Measurements from ENCODE around the gene NEAT1. TPM values are rescaled to one million over a fixed set of nuclear protein-coding genes. Genes with fewer than 3 reads are reported as not detected.

Gene NEAT1
- total and polyA plus RNA-seq, 9 of the 15 experiments (the other 6 are each of a cell fraction or from before 2014, with no cell fraction given) = 20.1 to 389 (median 62.8) TPM

DNA sequence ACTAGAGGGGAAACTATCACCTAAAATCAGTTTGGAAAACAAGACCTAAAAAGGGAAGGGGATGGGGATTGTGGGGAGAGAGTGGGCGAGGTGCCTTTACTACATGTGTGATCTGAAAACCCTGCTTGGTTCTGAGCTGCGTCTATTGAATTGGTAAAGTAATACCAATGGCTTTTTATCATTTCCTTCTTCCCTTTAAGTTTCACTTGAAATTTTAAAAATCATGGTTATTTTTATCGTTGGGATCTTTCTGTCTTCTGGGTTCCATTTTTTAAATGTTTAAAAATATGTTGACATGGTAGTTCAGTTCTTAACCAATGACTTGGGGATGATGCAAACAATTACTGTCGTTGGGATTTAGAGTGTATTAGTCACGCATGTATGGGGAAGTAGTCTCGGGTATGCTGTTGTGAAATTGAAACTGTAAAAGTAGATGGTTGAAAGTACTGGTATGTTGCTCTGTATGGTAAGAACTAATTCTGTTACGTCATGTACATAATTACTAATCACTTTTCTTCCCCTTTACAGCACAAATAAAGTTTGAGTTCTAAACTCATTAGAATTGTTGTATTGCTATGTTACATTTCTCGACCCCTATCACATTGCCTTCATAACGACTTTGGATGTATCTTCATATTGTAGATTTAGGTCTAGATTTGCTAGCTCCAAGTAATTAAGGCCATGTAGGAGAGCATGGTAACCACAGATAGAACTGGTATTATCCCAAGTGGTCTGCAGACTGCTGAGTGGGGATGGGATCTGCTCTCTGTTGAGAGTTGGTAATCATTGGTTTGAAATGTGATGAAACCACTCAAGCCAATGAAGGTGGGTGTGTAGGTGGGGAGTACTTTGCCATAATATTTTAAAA, 3.6 kb downstream of the NEAT1 start (continued):
- TF ChIP-seq, protein P1, sequence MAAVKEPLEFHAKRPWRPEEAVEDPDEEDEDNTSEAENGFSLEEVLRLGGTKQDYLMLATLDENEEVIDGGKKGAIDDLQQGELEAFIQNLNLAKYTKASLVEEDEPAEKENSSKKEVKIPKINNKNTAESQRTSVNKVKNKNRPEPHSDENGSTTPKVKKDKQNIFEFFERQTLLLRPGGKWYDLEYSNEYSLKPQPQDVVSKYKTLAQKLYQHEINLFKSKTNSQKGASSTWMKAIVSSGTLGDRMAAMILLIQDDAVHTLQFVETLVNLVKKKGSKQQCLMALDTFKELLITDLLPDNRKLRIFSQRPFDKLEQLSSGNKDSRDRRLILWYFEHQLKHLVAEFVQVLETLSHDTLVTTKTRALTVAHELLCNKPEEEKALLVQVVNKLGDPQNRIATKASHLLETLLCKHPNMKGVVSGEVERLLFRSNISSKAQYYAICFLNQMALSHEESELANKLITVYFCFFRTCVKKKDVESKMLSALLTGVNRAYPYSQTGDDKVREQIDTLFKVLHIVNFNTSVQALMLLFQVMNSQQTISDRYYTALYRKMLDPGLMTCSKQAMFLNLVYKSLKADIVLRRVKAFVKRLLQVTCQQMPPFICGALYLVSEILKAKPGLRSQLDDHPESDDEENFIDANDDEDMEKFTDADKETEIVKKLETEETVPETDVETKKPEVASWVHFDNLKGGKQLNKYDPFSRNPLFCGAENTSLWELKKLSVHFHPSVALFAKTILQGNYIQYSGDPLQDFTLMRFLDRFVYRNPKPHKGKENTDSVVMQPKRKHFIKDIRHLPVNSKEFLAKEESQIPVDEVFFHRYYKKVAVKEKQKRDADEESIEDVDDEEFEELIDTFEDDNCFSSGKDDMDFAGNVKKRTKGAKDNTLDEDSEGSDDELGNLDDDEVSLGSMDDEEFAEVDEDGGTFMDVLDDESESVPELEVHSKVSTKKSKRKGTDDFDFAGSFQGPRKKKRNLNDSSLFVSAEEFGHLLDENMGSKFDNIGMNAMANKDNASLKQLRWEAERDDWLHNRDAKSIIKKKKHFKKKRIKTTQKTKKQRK (IDR thresholded peaks at IDR 0.05; ENCODE audit: borderline replicate concordance, low read depth, low read length) = no peak; the same call in 1 of the 2 replicates
- TF ChIP-seq NFYB (IDR thresholded peaks at IDR 0.05; ENCODE audit: extremely low read depth, insufficient read length) (no peak), SMARCE1 (IDR thresholded peaks at IDR 0.05) (peak; percentile 43), MTF1 (CRISPR knock-in tag; IDR thresholded peaks at IDR 0.05; ENCODE audit: borderline replicate concordance) (no peak), ETV6 (IDR thresholded peaks at IDR 0.05; ENCODE audit: borderline replicate concordance in 1 of 2, low read depth in 2 of 2, low read length in 1 of 2) (no peak; a peak in 1 of 4 replicates), ETV6 (CRISPR knock-in tag; IDR thresholded peaks at IDR 0.05; ENCODE audit: borderline replicate concordance) (no peak), ZNF316 (IDR thresholded peaks at IDR 0.05) (peak; percentile 14; the same call in 1 of the 2 replicates), ZKSCAN1 (IDR thresholded peaks at IDR 0.05; ENCODE audit: low read depth, low read length) (0 out of 2 replicates have a peak, but pooled peaks have one; percentile 41), ZC3H8 (IDR thresholded peaks at IDR 0.05) (no peak)
- TF ChIP-seq, protein P2, sequence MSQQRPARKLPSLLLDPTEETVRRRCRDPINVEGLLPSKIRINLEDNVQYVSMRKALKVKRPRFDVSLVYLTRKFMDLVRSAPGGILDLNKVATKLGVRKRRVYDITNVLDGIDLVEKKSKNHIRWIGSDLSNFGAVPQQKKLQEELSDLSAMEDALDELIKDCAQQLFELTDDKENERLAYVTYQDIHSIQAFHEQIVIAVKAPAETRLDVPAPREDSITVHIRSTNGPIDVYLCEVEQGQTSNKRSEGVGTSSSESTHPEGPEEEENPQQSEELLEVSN (IDR thresholded peaks at IDR 0.05; ENCODE audit: borderline replicate concordance in 1 of 2, extremely low read depth in 1 of 2, insufficient read depth in 1 of 2, insufficient read length in 1 of 2, low read depth in 1 of 2, low read length in 1 of 2, poor library complexity in 1 of 2, severe bottlenecking in 1 of 2) = no peak
- TF ChIP-seq, protein P3, sequence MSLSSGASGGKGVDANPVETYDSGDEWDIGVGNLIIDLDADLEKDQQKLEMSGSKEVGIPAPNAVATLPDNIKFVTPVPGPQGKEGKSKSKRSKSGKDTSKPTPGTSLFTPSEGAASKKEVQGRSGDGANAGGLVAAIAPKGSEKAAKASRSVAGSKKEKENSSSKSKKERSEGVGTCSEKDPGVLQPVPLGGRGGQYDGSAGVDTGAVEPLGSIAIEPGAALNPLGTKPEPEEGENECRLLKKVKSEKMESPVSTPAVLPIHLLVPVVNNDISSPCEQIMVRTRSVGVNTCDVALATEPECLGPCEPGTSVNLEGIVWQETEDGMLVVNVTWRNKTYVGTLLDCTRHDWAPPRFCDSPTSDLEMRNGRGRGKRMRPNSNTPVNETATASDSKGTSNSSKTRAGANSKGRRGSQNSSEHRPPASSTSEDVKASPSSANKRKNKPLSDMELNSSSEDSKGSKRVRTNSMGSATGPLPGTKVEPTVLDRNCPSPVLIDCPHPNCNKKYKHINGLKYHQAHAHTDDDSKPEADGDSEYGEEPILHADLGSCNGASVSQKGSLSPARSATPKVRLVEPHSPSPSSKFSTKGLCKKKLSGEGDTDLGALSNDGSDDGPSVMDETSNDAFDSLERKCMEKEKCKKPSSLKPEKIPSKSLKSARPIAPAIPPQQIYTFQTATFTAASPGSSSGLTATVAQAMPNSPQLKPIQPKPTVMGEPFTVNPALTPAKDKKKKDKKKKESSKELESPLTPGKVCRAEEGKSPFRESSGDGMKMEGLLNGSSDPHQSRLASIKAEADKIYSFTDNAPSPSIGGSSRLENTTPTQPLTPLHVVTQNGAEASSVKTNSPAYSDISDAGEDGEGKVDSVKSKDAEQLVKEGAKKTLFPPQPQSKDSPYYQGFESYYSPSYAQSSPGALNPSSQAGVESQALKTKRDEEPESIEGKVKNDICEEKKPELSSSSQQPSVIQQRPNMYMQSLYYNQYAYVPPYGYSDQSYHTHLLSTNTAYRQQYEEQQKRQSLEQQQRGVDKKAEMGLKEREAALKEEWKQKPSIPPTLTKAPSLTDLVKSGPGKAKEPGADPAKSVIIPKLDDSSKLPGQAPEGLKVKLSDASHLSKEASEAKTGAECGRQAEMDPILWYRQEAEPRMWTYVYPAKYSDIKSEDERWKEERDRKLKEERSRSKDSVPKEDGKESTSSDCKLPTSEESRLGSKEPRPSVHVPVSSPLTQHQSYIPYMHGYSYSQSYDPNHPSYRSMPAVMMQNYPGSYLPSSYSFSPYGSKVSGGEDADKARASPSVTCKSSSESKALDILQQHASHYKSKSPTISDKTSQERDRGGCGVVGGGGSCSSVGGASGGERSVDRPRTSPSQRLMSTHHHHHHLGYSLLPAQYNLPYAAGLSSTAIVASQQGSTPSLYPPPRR (CRISPR knock-in tag; IDR thresholded peaks at IDR 0.05; ENCODE audit: borderline replicate concordance) = peak; percentile 21; the same call in 1 of the 2 replicates
- TF ChIP-seq, protein P4, sequence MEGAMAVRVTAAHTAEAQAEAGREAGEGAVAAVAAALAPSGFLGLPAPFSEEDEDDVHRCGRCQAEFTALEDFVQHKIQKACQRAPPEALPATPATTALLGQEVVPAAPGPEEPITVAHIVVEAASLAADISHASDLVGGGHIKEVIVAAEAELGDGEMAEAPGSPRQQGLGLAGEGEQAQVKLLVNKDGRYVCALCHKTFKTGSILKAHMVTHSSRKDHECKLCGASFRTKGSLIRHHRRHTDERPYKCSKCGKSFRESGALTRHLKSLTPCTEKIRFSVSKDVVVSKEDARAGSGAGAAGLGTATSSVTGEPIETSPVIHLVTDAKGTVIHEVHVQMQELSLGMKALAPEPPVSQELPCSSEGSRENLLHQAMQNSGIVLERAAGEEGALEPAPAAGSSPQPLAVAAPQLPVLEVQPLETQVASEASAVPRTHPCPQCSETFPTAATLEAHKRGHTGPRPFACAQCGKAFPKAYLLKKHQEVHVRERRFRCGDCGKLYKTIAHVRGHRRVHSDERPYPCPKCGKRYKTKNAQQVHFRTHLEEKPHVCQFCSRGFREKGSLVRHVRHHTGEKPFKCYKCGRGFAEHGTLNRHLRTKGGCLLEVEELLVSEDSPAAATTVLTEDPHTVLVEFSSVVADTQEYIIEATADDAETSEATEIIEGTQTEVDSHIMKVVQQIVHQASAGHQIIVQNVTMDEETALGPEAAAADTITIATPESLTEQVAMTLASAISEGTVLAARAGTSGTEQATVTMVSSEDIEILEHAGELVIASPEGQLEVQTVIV (CRISPR knock-in tag; IDR thresholded peaks at IDR 0.05; ENCODE audit: borderline replicate concordance) = no peak

All from K562 (cell line).